ENCODE results near the gene IGLON5. TPM values are rescaled to one million over a fixed set of nuclear protein-coding genes. Genes with fewer than 3 reads are reported as not detected.

The IGLON5 gene
- total RNA-seq, 4 donors from 2014 or later: 0.17 TPM; not detected in 3

DNA sequence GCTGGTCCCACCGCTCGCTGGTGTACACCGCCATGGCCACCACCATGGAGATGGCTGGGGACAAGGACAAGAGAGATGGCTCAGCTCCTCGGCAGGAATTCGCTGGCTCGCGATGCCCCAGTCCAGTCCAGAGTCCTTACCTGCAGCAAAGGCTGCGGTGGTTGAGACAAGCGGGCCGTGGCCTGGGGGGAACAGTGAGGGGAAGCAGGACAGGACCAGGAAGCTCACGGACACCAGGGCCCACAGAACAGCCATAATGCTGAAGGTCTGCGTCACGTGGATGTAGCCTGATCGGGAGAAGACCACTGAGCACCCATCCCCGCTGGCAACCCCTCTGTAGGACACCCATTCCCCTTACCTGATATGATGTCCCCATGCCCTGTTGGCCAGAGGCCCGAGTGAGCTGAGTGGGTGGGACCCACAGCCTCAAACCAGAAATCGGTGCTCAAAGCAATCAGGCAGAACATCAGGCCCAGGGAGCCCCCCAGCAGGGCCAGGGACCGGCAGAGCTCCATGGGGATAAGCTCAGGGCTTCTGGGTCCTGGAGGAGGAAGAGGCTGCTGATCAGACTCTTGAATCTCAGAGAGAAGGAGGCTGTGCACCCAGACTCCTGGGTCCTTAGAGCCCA, 60.7 kb downstream of the IGLON5 start:
- no peaks in the 10 kb centered on the region for H3K27me3 ChIP-seq
- H3K4me1 ChIP-seq: peaks cover 0 to 10% (median 8%) of the 10 kb centered on the region in 4 donors
- H3K9me3 ChIP-seq: no peaks in the 10 kb centered on the region
- 88% methylated on average over 13 of the region's 18 CpGs for WGBS
- intact Hi-C loops (cut with DNase I): no loop called here
- no peaks in the 10 kb centered on the region for H3K36me3 ChIP-seq
- no peak overlapping the region for H3K4me3 ChIP-seq
- TF ChIP-seq POLR2A (IDR thresholded peaks at IDR 0.05; ENCODE audit: low read depth): no peak
- TF ChIP-seq, protein P1, sequence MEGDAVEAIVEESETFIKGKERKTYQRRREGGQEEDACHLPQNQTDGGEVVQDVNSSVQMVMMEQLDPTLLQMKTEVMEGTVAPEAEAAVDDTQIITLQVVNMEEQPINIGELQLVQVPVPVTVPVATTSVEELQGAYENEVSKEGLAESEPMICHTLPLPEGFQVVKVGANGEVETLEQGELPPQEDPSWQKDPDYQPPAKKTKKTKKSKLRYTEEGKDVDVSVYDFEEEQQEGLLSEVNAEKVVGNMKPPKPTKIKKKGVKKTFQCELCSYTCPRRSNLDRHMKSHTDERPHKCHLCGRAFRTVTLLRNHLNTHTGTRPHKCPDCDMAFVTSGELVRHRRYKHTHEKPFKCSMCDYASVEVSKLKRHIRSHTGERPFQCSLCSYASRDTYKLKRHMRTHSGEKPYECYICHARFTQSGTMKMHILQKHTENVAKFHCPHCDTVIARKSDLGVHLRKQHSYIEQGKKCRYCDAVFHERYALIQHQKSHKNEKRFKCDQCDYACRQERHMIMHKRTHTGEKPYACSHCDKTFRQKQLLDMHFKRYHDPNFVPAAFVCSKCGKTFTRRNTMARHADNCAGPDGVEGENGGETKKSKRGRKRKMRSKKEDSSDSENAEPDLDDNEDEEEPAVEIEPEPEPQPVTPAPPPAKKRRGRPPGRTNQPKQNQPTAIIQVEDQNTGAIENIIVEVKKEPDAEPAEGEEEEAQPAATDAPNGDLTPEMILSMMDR (IDR thresholded peaks at IDR 0.05): no peak
- TF ChIP-seq EP300 (IDR thresholded peaks at IDR 0.05): no peak
- no peak for TF ChIP-seq POLR2AphosphoS5 (IDR thresholded peaks at IDR 0.05)
- DNase-seq (ENCODE audit: extremely low spot score): no peak
- no peak overlapping the region for H3K27ac ChIP-seq (replicated peaks in 1 of 4)

DNA sequence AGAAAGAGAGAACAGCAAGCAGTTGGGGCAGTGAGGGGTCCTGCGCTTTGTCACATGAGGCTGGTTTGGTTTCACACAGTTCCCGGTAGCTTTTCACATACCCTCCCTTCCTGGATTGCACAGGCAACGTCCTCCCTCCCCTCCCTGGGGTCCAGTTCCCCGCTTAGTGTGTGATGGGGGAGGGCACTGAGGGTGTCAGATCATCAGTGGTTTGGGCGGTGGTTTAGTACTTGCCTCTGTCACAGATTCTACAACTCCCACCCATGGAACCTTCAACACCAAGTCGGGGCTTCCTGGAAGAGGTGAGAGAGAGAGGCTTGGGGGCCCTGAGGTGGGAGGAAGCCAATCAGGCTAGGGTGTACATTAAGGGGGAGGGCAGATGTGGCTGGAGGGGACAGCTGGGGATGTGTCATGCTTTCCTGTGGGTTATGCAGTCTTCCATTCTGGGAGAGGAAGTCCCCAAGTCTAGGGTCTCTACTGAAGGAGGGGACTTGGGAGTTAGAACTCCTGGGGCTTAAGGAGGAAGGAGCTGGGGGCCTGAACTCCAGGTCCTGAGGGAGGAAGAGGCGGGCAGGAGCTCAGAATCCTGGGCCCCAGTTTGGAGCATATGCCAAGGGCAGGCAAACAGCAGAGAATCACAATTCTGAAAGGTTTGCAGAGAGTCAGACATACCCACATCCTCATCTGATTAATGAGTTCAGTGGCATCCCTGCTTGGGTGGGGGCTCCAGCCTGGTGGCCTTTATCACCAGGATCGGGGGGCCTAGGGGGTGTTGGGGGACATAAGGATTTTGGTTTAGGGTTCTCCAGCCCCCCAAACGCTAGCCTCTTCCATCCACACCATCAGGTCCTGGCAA, 61.4 kb downstream of the IGLON5 start, which contains the start of gene NKG7:
Gene NKG7 (minus strand): TSS at position 6 of the 856 bp plus-strand sequence. CDS start 119 bp downstream, outside the sequence.
- H3K36me3 ChIP-seq: no peaks in the 10 kb centered on the region
- WGBS: 44% methylated on average over 8 of the region's 9 CpGs
- H3K4me3 ChIP-seq: no peak within 1 kb of the TSS
- peaks cover 0 to 9% (median 7%) of the 10 kb centered on the region in 4 donors for H3K4me1 ChIP-seq
- DNase-seq (ENCODE audit: extremely low spot score): no peak
- no peak for TF ChIP-seq POLR2AphosphoS5 (IDR thresholded peaks at IDR 0.05)
- TF ChIP-seq, protein P1 (IDR thresholded peaks at IDR 0.05): no peak
- TF ChIP-seq EP300 (IDR thresholded peaks at IDR 0.05): no peak
- no peak for TF ChIP-seq POLR2A (IDR thresholded peaks at IDR 0.05; ENCODE audit: low read depth)
- H3K27ac ChIP-seq (replicated peaks in 1 of 4): no peak within 1 kb of the TSS
- no peaks in the 10 kb centered on the region for H3K9me3 ChIP-seq
- intact Hi-C loops (cut with DNase I): no loop called here
- H3K27me3 ChIP-seq: no peaks in the 10 kb centered on the region

DNA sequence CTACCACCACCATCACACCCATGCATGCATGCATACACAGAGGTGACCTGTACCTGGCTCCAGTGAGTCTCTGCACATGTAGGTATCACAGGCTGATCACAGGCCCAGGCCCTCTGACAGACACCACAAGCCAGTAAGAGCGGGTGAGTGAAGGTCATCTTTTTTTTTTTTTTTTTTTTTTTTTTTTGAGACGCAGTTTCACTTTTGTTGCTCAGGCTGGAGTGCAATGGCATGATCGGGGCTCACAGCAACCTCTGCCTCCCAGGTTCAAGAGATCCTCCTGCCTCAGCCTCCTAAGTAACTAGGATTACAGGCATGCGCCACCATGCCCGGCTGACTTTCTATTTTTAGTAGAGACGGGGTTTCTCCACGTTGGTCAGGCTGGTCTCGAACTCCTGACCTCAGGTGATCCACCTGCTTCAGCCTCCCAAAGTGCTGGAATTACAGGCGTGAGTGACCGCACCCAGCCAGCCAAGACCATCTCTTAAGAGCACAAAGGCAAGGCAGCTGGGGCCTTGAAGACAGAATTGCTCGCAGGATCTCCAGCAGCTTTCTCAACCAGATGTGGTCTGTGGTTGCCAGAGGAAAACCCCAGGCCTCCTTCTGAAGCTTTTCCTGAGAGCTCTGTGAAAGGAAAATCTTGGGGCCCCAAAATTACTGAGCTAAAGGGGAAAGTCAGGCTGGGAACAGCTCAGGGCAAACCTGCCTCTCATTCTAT, 64.2 kb downstream of the IGLON5 start:
- Histone ChIP-seq H3K4me3 (no peak overlapping the region), H3K27me3 (no peaks in the 10 kb centered on the region), H3K27ac (replicated peaks in 1 of 4) (no peak overlapping the region), H3K36me3 (no peaks in the 10 kb centered on the region), H3K4me1 (no peaks in the 10 kb centered on the region), H3K9me3 (no peaks in the 10 kb centered on the region)
- no peak for TF ChIP-seq EP300 (IDR thresholded peaks at IDR 0.05)
- TF ChIP-seq, protein P1 (IDR thresholded peaks at IDR 0.05): no peak
- TF ChIP-seq POLR2AphosphoS5 (IDR thresholded peaks at IDR 0.05): no peak
- no peak for TF ChIP-seq POLR2A (IDR thresholded peaks at IDR 0.05; ENCODE audit: low read depth)
- DNase-seq (ENCODE audit: extremely low spot score): no peak
- WGBS: 85% methylated on average over 11 of the region's 11 CpGs
- intact Hi-C loops (cut with DNase I): no loop called here

DNA sequence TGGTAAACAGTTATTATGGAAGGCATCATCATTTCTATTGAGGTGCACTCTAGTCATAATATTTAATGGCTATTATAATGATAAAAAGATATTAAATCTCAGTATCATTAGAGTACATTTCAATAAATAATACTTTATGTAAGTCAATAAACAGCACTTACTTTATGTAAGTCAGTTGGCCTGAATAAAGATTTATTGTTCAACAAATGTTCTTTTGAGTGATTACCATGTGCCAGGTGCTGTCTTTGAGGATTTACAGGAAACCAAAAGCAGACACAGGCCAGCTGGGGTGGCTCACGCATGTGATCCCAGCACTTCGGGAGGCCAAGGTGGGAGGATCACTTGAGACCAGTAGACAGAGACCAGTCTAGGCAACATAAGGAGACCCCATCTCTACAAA, 66.0 kb downstream of the IGLON5 start:
- peaks cover 0 to 2% (median 0%) of the 10 kb centered on the region in 4 donors for H3K9me3 ChIP-seq
- no peak for DNase-seq (ENCODE audit: extremely low spot score)
- no peaks in the 10 kb centered on the region for H3K27me3 ChIP-seq
- H3K4me3 ChIP-seq: no peak overlapping the region
- TF ChIP-seq POLR2A (IDR thresholded peaks at IDR 0.05; ENCODE audit: low read depth) (no peak), EP300 (IDR thresholded peaks at IDR 0.05) (no peak), POLR2AphosphoS5 (IDR thresholded peaks at IDR 0.05) (no peak)
- TF ChIP-seq, protein P1 (IDR thresholded peaks at IDR 0.05): no peak
- no peaks in the 10 kb centered on the region for H3K36me3 ChIP-seq
- WGBS: 81% methylated on average over 2 of the region's 2 CpGs
- no peaks in the 10 kb centered on the region for H3K4me1 ChIP-seq
- H3K27ac ChIP-seq (replicated peaks in 1 of 4): no peak overlapping the region
- intact Hi-C loops (cut with DNase I): no loop called here
